Measurements from ENCODE around the gene ZMYND10. TPM values are rescaled to one million over a fixed set of nuclear protein-coding genes. Genes with fewer than 3 reads are reported as not detected.
A peak's percentile ranks its signal among the peaks of the same experiment; 100 is the strongest.

The ZMYND10 gene
- total RNA-seq, 1 experiment from 2014 or later = 0.74 TPM

GRCh38 chr3:50297896-50298725 is 47.4 kb downstream of the ZMYND10 start:
- TF ChIP-seq ATF3 (CRISPR knock-in tag; conservative IDR thresholded peaks at IDR 0.05) = no peak
- TF ChIP-seq MLX (CRISPR knock-in tag; IDR thresholded peaks at IDR 0.05) = no peak
- TF ChIP-seq JAZF1 (CRISPR knock-in tag; IDR thresholded peaks at IDR 0.05) = no peak
- TF ChIP-seq ARID4B (CRISPR knock-in tag; IDR thresholded peaks at IDR 0.05; ENCODE audit: borderline replicate concordance) = no peak
- TF ChIP-seq ESRRA (CRISPR knock-in tag; IDR thresholded peaks at IDR 0.05; ENCODE audit: borderline replicate concordance) = no peak
- no peak for TF ChIP-seq ZNF263 (CRISPR knock-in tag; IDR thresholded peaks at IDR 0.05; ENCODE audit: low read depth)
- TF ChIP-seq FOXK1 (CRISPR knock-in tag; IDR thresholded peaks at IDR 0.05) = no peak
- H3K36me3 Mint-ChIP-seq = no peaks in the 10 kb centered on the region
- no peak for DNase-seq (ENCODE audit: low spot score)
- H3K4me1 Mint-ChIP-seq = peaks cover 19% of the 10 kb centered on the region
- CTCF ChIA-PET = interaction anchor here (0.8 to 5.9 kb wide), 5 partner anchors 24 to 104 kb away, joined by 3 to 95 read pairs (median 7); partner anchors contain the start of gene HYAL2
- ATAC-seq = no peak
- H3K27ac Mint-ChIP-seq = no peak overlapping the region
- POLR2A ChIA-PET = interaction anchor here (0.6 kb wide), 1 partner anchor 264 kb away, joined by 3 read pairs; no protein-coding TSS in a partner anchor
- H3K4me3 Mint-ChIP-seq = peak overlapping the region; percentile 97
- no peaks in the 10 kb centered on the region for H3K9me3 Mint-ChIP-seq
- H3K27me3 Mint-ChIP-seq (ENCODE audit: low read depth) = no peaks in the 10 kb centered on the region; the same call in 1 of the 2 replicates

- no peaks in the 10 kb centered on the region; the same call in 1 of the 2 replicates for H3K27me3 Mint-ChIP-seq (ENCODE audit: low read depth)
- H3K4me1 Mint-ChIP-seq = peaks cover 18% of the 10 kb centered on the region
- DNase-seq (ENCODE audit: low spot score) = no peak
- ATAC-seq = no peak
- H3K27ac Mint-ChIP-seq = no peak overlapping the region
- POLR2A ChIA-PET = no interaction called here
- no peak overlapping the region for H3K4me3 Mint-ChIP-seq
- CTCF ChIA-PET = interaction anchor here (0.7 to 1.3 kb wide), 2 partner anchors 37 to 51 kb away, joined by 3 to 5 read pairs; no protein-coding TSS in a partner anchor
- H3K9me3 Mint-ChIP-seq = no peaks in the 10 kb centered on the region
- H3K36me3 Mint-ChIP-seq = no peaks in the 10 kb centered on the region
- no peak for TF ChIP-seq SMAD3 (CRISPR knock-in tag; IDR thresholded peaks at IDR 0.05; ENCODE audit: borderline replicate concordance)
- TF ChIP-seq NR1H2 (CRISPR knock-in tag; IDR thresholded peaks at IDR 0.05) = no peak
- no peak for TF ChIP-seq CREM (CRISPR knock-in tag; IDR thresholded peaks at IDR 0.05)
- TF ChIP-seq CTCF (IDR thresholded peaks at IDR 0.05) = no peak
- no peak for TF ChIP-seq FOXP1 (CRISPR knock-in tag; IDR thresholded peaks at IDR 0.05; ENCODE audit: borderline replicate concordance)
- TF ChIP-seq MAX (CRISPR knock-in tag; IDR thresholded peaks at IDR 0.05) = no peak
- TF ChIP-seq MYBL2 (CRISPR knock-in tag; IDR thresholded peaks at IDR 0.05) = no peak
- TF ChIP-seq IRF2 (CRISPR knock-in tag; IDR thresholded peaks at IDR 0.05; ENCODE audit: borderline replicate concordance, low read depth) = no peak
- TF ChIP-seq ZSCAN18 (CRISPR knock-in tag; IDR thresholded peaks at IDR 0.05) = no peak
- no peak for TF ChIP-seq ZNF532 (CRISPR knock-in tag; IDR thresholded peaks at IDR 0.05; ENCODE audit: borderline replicate concordance)
These were observed 48.2 kb downstream of the ZMYND10 start for GRCh38 chr3:50297384-50297775.

All from WTC11 (cell line).